ENCODE data around the gene SHC3.

SHC3 gene

DNA sequence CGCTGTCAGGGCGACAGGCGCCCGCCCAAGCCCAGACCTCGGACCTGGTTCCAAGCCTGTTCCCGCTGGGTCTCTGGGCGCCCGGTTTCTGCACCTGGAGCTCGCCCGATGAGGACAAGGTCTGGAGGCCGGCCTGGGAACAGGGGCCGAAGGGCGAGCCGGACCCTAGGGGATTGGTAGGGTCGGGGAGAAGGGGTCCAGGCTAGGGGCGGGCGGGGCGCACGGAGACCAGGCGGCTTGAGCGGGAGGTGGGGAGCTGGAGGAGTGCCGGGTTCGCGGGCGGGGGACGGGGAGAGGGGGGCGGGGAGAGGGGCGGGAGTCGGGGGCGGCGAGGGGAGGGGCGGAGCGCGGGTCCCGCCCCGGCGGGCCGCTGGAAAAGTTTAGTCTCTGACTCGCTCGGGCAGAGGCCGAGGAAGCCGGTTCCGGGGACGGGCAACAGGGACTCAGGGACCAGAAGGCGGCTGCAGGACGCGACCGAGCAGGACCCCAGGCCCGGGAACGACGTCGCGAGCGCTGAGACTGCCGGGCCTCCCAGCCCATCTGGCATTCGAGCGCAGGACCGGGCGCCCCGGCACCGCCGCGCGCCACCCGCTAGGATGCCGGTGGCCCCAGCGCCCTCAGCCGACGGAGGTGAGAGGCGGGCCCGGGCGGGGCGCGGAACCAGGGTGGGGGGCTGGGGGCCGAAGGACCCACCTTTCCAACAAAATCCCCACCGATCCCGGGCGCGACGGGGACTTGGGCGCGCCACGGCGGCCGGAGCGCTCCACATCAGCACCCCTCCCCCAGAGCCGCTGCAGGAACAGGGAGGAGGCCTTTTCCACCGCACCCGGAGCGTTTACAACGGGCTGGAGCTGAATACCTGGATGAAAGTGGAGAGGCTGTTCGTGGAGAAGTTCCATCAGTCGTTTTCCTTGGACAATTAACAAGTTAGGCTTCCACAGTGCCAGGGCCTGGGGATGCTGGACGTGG is 187.3 kb downstream of the SHC3 start, which contains the start of gene S1PR3:
TSS of gene S1PR3 (plus strand) at position 403 of the 969 bp plus-strand sequence. CDS start 9,733 bp downstream, outside the sequence.
- in situ Hi-C loops (cut with HindIII; ENCODE audit: low sequenced_read_pairs), result no loop called here

DNA sequence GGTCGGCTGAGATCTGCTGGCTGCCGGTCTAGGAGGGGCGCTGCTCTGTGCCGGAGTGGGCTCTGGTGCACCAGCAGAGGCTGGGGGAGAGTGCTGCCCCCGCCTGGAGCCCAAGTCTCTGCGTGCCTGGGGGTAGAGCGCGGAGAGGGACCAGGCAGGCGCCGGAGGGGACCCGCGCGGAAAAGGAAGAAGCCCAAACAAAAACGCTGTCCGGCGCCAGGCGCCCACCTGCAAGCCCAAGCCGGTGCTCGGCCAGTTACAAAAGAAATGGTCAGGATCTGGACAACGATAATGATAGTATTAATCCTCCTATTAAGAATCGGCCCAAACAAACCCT is 187.9 kb downstream of the SHC3 start:
- in situ Hi-C loops (cut with HindIII; ENCODE audit: low sequenced_read_pairs), result no loop called here

- in situ Hi-C loops (cut with HindIII; ENCODE audit: low sequenced_read_pairs), result no loop called here
Observed at GRCh38 chr9:88990041-88990728, 188.4 kb downstream of the SHC3 start.

GRCh38 chr9:88988796-88989641 is 189.6 kb downstream of the SHC3 start:
- in situ Hi-C loops (cut with HindIII; ENCODE audit: low sequenced_read_pairs), result no loop called here

DNA sequence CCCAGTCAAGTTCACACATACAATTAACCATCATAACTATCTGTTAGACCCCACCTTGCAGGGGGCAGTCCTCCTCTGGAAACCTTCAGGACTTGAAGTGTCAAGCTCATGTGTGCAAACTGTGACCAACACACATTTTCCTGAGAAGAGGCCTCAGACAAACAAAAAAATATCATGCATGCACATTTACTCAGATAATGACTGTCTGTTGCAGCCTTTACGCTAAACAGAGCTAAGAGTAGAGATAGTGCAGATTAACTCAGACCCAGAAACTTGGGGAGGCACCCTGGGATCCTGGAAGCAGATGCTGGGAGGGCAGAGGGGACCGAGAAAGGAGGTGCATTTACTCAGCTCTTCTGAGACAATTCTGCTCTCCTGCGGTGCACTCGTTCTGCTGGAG is 191.0 kb downstream of the SHC3 start:
- in situ Hi-C loops (cut with HindIII; ENCODE audit: low sequenced_read_pairs), result no loop called here

DNA sequence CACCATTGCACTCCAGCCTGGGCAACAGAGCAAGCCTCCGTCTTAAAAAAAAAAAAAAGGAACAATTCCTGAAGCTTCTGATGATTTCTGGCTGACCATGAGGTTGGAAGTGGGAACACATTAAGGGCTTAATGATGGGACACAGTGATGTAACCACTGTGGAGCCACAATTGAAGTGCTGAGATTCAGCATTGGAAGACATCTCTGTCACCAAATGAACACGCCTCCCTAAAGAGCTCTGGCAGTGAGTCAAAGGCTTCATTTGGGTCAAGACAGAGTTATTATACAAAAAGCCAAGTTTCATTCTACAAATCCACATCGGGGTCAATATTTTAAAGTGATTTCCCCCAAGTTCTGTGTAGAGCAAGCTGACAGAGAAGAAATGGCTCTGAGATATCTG is 191.8 kb downstream of the SHC3 start:
- in situ Hi-C loops (cut with HindIII; ENCODE audit: low sequenced_read_pairs), result no loop called here

DNA sequence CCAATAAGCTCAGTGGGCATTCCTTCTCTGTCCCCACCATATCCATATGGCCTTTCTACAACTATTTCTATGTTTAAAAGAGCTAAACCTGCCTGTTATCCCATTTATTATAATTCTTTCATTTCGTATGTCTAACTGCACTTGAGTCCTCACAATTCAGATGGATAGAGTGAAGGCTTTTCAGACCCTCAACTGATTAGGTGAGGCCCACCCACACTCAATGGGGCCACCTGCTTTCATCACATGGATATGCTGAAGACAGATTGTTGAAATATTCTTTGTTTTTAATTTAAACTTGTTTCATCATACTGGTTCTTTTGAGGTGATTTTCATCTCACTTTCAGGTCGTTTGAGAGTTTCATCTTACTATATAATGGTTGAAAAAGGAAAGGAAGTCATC is 193.0 kb downstream of the SHC3 start:
- in situ Hi-C loops (cut with HindIII; ENCODE audit: low sequenced_read_pairs), result no loop called here

DNA sequence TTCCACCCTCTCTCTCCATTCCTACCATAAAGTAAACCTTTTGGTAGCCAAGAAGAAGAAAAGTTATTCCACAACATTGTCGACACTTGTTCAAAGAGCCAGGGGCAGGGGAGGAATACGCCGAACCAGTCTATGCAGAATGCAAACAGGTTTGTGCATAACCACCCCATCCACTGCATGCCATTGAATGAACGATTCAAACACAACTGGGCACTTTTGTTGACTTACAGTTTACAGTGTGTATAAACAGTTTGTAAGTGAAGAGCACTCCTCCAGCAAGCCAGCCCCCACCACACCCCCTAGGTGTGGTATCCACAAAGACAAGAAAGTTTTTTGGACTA is 194.1 kb downstream of the SHC3 start:
- in situ Hi-C loops (cut with HindIII; ENCODE audit: low sequenced_read_pairs), result no loop called here

DNA sequence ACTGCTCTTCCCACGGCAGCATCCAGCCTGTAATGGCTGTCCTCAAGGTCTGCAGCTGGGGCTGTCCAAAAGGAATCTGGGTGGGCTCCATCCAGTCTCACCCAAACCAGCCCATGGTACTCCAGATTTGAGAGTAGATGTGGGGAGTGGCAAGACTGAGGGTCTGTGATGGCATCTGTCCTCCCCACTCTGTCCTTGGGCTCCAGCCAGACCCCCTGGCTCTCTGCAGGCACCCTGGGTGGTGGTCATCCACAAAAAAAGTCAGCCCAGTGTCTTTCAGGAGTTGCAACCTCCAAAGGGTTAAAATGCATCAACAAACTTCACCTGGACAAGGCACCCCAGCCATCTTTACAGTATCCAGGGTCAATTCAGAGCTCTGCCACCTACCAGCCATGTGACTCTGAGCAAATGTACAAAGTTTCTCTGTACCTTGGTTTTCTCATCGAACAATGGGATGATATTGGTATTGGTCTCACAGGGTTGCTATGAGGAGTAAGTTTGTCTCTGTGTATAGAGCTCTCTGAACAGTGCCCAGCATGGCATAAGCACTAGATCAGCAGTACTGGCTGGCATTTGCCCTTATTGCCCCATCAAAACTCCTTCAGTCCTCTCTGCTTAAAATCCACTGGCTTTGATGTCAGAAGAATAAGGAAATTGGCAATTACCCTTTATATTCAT is 194.6 kb downstream of the SHC3 start:
- in situ Hi-C loops (cut with HindIII; ENCODE audit: low sequenced_read_pairs), result no loop called here

DNA sequence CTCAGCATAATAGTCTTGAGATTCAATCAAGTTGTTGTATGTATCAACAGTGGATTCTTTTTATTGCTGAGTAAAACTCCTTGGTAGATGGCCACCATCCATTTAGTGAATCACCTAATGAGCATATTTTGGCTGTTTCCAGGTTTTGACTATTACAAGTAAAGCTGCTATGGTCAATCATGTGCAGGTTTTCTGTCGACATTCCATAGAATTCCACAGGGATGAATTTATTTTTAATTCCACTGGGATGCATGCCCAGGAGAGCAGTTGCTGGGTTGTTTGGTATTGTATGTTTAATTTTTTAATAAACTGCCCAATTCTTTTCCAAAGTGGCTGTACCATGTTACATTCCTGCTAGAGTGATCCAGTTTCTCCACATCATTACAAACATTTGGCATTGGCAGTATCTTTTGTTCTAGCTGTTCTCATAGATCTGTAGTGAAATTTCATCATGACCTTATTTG is 197.8 kb downstream of the SHC3 start:
- in situ Hi-C loops (cut with HindIII; ENCODE audit: low sequenced_read_pairs), result no loop called here

DNA sequence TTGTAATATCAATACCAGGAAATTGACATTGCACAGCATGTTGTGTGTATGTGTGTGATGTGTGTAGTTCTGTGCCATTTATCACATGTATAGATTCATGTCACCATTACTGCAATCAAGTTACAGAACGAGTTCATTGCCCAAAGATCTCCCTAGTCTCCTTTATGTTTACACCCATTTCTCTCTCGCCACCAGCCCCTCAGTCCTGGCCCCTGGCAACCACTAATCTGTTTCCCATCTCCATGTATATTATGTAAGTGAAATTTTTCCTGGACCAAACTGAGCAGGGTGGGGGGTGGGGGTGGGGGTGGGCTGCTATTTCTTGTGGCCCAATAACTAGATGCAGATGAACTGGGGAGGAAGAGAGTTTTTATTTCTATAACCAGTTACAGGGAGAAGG is 198.8 kb downstream of the SHC3 start:
- in situ Hi-C loops (cut with HindIII; ENCODE audit: low sequenced_read_pairs), result no loop called here

- in situ Hi-C loops (cut with HindIII; ENCODE audit: low sequenced_read_pairs), result no loop called here
Observed at GRCh38 chr9:88979021-88979420, 199.6 kb downstream of the SHC3 start.

DNA sequence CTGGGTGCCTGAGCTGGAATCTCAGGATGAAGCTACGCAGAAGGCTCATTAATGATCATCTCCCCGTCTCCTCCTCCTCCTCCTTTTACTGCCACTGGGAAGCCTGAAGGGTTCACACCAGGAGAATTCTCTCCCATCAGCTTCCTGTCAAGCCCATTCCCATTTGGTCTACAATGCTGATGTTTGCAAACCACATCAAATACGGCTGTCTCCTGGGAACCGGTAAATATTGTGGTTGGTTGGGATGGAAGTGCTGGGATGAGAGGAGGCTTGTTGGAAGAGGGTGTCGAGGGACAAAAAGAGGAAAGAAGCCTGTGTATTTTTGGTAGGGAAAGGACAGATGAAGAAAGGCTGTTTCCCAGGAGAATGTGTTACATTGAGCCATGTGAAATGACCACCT is 200.6 kb downstream of the SHC3 start:
- in situ Hi-C loops (cut with HindIII; ENCODE audit: low sequenced_read_pairs), result no loop called here

- in situ Hi-C loops (cut with HindIII; ENCODE audit: low sequenced_read_pairs), result no loop called here
Observed at GRCh38 chr9:88976890-88977257, 201.7 kb downstream of the SHC3 start.

GRCh38 chr9:88975966-88976889 is 202.4 kb downstream of the SHC3 start:
- in situ Hi-C loops (cut with HindIII; ENCODE audit: low sequenced_read_pairs), result no loop called here

GRCh38 chr9:88974641-88975040 is 204.0 kb downstream of the SHC3 start:
- in situ Hi-C loops (cut with HindIII; ENCODE audit: low sequenced_read_pairs), result no loop called here

- in situ Hi-C loops (cut with HindIII; ENCODE audit: low sequenced_read_pairs), result no loop called here
Observed at GRCh38 chr9:88973281-88974045, 205.2 kb downstream of the SHC3 start.

GRCh38 chr9:88972401-88972800 is 206.2 kb downstream of the SHC3 start:
- in situ Hi-C loops (cut with HindIII; ENCODE audit: low sequenced_read_pairs), result no loop called here

Measured in endothelial cell of hepatic sinusoid (primary cell).